Esophagus muscularis mucosa (tissue), 4 donors: ENCODE measurements around the gene GARIN3. TPM values are rescaled to one million over a fixed set of nuclear protein-coding genes. Genes with fewer than 3 reads are reported as not detected.

ENCODE experiments used
- total RNA-seq, 4 donors: library from RNA; depleted of rRNA; stranded (reverse); fragments of >200 nt; gene quantifications; one replicate each; pipeline versions ENCODE4 v1.1.0 to v1.2.1, GENCODE V29; 2016

GARIN3 gene
- total RNA-seq, 4 donors from 2014 or later, result not detected

Other genes with a start within 250 kb of the GARIN3 start
- 1 to 10 TPM in 1 of 4 donors, under 1 TPM in 2, not detected in 1; 0.32 to 1.2 (median 0.83) TPM for gene TIMD4, start 203.0 kb downstream of the GARIN3 start, total RNA-seq
- under 1 TPM in 1 of 4 donors, not detected in 3; 0.17 TPM for gene HAVCR1, start 107.1 kb downstream of the GARIN3 start, total RNA-seq
- 10 to 100 TPM in 1 of 4 donors, 1 to 10 TPM in 3; 4.1 to 12.8 (median 5.8) TPM for gene HAVCR2, start 57.2 kb downstream of the GARIN3 start, total RNA-seq
- gene MED7, start 23.4 kb downstream of the GARIN3 start, total RNA-seq, result 10 to 100 TPM in 3 of 4 donors, 1 to 10 TPM in 1; 8.4 to 12.5 (median 10.4) TPM
- gene ITK, start 14.6 kb upstream of the GARIN3 start, total RNA-seq, result 1 to 10 TPM in 3 of 4 donors, under 1 TPM in 1; 0.80 to 6.3 (median 1.6) TPM
- 10 to 100 TPM; 12.6 to 24.9 (median 14.6) TPM for gene CYFIP2, start 99.9 kb upstream of the GARIN3 start, total RNA-seq